ENCODE data around the gene PGM1. TPM values are rescaled to one million over a fixed set of nuclear protein-coding genes. Genes with fewer than 3 reads are reported as not detected.

The PGM1 gene
- total RNA-seq, 1 donor from 2014 or later, result 49.8 TPM

DNA sequence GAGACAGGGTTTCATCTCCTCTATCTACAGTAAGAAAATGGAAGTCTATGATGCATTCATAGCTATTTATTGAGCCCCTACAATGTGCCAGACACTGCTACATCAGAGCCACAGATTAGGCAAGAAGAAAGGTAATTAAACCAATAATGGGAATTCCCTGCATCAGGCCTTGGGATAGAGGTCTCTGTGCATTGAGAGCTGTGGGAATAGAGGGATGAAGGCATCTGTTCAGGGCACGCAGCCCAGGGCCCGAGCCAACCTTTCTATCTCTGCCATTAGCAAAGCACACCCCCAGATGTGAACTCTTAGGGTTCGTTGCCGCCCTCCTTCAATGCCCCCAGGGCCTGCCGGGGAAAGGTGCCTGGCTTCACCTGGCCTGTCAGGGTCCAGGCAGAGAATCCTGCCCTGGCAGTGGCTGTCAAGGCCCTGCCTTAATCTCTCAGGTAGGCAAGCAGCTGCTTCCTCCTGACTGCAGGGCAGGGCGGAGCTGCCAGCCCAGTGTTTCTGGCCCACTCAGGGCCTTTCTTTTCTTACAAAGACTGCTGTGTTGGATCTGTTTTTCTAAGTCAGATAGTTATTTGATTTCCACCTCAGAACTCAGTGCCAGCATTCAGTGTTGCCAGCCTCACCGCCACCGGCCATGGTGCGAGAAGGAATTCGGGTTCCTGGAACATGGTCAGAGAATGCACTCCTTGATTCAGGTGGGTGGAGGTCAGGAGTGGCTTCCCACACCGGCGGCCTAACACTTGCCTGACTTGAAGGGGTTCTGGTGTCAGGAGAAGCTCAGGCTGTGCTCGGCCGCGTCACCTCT lies 76.1 kb downstream of the PGM1 start:
- TF ChIP-seq CTCF (IDR thresholded peaks at IDR 0.05), result no peak
- DNase-seq (peak; percentile 52), ATAC-seq (peak; percentile 32 to 40)
- no peak overlapping the region for H3K27ac ChIP-seq
- H3K9me3 ChIP-seq, result no peaks in the 10 kb centered on the region
- H3K4me1 ChIP-seq, result peaks cover 2% of the 10 kb centered on the region
- H3K36me3 ChIP-seq, result no peaks in the 10 kb centered on the region
- no peaks in the 10 kb centered on the region for H3K27me3 ChIP-seq (ENCODE audit: low read depth)
- intact Hi-C loops (cut with DNase I), result no loop called here
- no peak overlapping the region for H3K4me3 ChIP-seq

- H3K4me3 ChIP-seq, result no peak overlapping the region
- no peaks in the 10 kb centered on the region for H3K36me3 ChIP-seq
- intact Hi-C loops (cut with DNase I), result no loop called here
- H3K27me3 ChIP-seq (ENCODE audit: low read depth), result no peaks in the 10 kb centered on the region
- H3K4me1 ChIP-seq, result peaks cover 10% of the 10 kb centered on the region
- H3K27ac ChIP-seq, result no peak overlapping the region
- ATAC-seq, result no peak
- no peak for DNase-seq
- H3K9me3 ChIP-seq, result no peaks in the 10 kb centered on the region
- TF ChIP-seq CTCF (IDR thresholded peaks at IDR 0.05), result no peak
Measured at GRCh38 chr1:63670164-63670563, 77.0 kb downstream of the PGM1 start.

DNA sequence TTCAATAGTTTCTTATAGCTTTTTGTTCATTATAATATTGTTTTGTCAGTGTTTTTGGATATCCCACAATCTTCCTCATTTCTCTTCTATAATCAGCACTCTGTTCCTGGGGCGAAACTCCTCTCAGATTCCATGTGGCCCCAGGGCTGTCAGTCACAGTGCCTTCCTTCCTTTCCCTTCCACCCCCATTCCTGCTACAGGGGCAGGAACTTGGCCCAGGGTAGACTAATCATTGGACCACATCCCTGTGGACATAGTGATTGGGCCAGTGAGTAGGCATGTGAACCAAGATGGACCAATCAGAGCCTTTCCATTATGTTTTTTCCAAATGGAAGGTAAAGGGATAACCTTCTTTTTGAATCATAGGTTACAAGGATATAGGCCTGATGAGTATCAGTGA lies 78.3 kb downstream of the PGM1 start:
- Histone ChIP-seq H3K9me3 (no peaks in the 10 kb centered on the region), H3K27ac (no peak overlapping the region), H3K4me1 (peaks cover 10% of the 10 kb centered on the region), H3K4me3 (no peak overlapping the region), H3K36me3 (no peaks in the 10 kb centered on the region), H3K27me3 (ENCODE audit: low read depth) (no peaks in the 10 kb centered on the region)
- ATAC-seq (no peak), DNase-seq (no peak)
- TF ChIP-seq CTCF (IDR thresholded peaks at IDR 0.05), result no peak
- intact Hi-C loops (cut with DNase I), result no loop called here

DNA sequence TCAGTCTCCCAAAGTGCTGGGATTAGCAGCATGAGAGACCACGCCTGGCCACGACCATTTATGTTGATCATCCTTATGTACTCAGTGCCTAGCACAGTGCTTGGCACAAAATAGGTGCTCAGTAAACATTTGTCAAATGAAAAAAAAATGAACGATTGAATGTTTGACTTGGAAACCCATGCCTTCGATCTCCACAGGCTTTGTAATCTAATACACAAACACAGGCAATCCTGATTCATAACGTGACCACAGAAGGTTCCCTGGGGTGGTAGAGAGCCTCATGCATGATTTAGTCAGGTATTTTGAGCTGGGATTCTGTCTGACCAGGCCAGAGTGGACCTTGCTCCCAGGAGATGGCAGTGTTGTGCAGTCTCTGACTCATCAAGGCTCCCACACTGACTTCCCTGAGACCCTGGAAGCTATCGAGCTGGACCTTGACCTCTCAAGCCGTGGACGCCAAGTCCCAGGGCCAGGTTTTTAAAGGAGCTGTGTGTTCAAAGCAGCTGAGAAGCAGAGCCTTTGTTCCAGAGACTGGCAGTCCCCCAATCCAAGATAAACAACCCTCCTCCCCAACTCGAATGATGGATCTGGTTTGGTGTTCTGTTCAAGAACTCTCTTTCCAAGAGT lies 81.1 kb downstream of the PGM1 start:
- TF ChIP-seq CTCF (IDR thresholded peaks at IDR 0.05), result peak; percentile 61
- Histone ChIP-seq H3K36me3 (no peaks in the 10 kb centered on the region), H3K4me3 (no peak overlapping the region), H3K27me3 (ENCODE audit: low read depth) (no peaks in the 10 kb centered on the region), H3K27ac (no peak overlapping the region), H3K4me1 (peaks cover 10% of the 10 kb centered on the region), H3K9me3 (no peaks in the 10 kb centered on the region)
- DNase-seq (peak; percentile 54), ATAC-seq (peak; percentile 85)
- intact Hi-C loops (cut with DNase I), result no loop called here

DNA sequence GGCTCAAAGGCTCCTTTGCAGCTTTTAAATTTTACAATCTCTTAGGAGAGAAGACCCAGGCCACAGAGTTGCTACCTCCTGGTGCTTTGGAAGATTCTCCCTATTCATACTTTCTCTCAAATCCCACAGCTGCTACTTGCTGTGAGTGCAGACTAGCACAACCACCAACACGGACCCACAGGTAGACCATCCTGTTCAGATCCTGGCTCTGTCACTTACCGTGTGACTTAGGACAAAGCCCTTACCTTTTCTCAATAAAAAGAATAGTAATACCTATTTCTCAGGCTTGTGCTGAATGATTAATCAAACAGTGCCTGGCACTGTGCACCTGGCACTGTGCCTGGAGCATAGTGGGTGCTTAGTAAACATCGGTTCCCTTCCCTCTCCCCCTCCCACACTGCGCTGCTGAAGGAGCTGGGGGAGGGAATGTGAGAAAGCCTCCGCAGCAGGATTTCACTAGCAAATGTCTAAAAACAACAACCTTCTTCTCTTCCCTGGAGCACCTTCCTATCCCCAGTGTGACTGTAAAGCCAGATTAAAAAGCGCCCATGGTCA lies 81.7 kb downstream of the PGM1 start:
- intact Hi-C loops (cut with DNase I), result no loop called here
- Histone ChIP-seq H3K4me1 (peaks cover 10% of the 10 kb centered on the region), H3K9me3 (no peaks in the 10 kb centered on the region), H3K27me3 (ENCODE audit: low read depth) (no peaks in the 10 kb centered on the region), H3K27ac (no peak overlapping the region), H3K4me3 (no peak overlapping the region), H3K36me3 (no peaks in the 10 kb centered on the region)
- DNase-seq, result no peak
- TF ChIP-seq CTCF (IDR thresholded peaks at IDR 0.05), result no peak
- ATAC-seq, result peak in 1 of 2 donors; percentile 10
